ENCODE data around the gene PEX11G.

PEX11G gene

DNA sequence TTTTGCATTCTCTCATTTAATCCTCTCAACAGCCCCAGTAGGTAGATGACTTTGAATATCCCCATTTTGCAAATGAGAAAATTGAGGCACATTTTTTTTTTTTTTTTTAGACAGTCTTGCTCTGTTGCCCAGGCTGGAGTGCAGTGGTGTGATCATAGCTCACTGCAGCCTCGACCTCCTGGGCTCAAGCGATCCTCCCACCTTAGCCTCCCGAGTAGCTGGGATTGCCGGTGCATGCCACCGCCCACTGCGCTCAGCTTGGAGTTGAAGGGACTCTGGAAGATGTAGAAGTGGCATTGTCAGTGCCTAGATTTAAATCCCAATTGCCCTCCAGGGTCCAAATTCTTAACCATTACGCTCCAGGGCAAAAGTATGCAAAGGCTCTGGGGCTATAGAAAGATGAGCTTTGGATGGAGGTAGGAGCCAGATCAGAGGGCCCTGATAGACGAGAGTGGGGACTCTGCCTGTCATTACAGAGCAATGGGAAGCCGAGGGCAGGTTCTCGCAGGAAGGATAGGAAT, 32.8 kb upstream of the PEX11G start:
- no peak for DNase-seq (ENCODE audit: low spot score)

DNA sequence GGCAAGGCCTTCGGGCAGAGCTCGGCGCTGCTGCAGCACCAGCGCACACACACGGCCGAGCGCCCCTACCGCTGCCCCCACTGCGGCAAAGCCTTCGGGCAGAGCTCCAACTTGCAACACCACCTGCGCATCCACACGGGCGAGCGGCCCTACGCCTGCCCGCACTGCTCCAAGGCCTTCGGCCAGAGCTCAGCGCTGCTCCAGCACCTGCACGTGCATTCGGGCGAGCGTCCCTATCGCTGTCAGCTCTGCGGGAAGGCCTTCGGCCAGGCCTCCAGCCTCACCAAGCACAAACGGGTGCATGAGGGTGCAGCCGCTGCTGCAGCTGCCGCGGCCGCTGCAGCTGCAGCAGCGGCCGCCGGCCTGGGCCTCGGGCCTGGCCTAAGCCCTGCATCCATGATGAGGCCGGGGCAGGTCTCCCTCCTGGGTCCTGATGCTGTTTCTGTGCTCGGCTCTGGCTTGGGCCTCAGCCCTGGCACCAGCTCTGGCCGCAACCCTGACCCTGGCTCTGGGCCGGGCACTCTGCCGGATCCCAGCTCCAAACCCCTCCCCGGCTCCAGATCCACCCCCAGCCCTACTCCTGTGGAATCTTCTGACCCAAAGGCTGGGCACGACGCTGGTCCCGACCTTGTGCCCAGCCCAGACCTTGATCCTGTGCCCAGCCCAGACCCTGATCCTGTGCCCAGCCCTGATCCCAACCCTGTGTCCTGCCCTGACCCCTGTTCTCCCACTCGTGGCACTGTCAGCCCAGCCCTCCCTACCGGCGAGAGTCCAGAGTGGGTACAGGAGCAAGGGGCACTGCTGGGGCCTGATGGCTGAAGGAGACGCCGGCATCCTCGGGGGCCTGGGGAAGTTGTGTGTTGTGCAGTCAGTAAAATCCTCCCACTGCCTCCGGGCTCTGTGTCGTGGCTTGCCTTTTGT, 31.6 kb upstream of the PEX11G start:
- DNase-seq (ENCODE audit: low spot score), result no peak

DNA sequence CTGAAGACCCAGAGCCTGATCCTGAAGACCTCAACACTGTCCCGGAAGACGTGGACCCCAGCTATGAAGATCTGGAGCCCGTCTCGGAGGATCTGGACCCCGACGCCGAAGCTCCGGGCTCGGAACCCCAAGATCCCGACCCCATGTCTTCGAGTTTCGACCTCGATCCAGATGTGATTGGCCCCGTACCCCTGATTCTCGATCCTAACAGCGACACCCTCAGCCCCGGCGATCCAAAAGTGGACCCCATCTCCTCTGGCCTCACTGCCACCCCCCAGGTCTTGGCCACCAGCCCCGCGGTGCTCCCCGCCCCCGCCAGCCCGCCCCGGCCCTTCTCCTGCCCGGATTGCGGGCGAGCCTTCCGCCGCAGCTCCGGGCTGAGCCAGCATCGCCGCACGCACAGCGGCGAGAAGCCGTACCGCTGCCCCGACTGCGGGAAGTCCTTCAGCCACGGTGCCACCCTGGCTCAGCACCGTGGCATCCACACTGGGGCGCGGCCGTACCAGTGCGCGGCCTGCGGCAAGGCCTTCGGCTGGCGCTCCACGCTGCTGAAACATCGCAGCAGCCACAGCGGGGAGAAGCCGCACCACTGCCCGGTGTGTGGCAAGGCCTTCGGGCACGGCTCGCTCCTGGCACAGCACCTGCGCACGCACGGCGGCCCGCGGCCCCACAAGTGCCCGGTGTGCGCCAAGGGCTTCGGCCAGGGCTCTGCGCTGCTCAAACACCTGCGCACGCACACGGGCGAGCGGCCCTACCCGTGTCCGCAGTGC, 30.7 kb upstream of the PEX11G start:
- no peak for DNase-seq (ENCODE audit: low spot score)

DNA sequence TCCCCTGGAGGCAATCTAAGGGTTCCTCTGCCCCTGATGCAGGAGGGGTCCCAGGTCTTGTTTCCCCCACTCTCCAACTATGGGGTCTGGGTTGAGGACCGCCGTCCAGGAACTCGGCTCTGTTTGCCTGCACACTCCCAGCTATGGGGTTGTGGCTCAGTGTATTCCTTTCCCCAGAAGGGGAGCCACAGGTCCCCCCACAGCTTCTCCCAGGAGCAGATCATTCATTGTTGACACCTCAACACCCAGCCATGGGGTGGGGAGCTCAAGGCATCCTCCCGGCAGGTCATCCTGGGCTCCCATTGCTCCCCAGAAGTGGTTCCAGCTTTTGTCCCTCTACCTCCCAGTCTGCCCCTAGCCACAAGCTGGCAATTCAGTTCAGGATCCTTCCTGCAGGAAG, 28.0 kb upstream of the PEX11G start:
- no peak for DNase-seq (ENCODE audit: low spot score)

DNA sequence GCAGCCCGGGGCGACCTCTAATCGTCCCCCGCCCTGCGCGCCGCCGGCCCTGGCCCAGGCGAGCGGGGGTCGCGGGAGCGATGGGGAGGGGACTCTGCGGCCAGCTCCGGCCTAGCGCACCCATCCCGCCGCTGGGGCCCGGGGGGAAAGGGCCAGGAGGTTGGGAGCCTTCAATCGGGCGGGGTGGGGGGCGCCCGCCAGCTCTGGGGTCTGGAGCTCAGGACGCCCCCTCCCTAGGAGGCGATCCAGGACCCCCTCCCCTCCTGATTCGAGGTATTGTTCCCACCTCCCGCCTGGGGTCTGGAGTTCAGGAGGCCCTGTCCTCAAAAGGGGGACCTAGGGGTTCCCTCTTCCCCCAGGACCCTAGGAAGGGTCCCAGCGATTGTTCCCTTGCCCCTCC, 27.5 kb upstream of the PEX11G start:
- DNase-seq (ENCODE audit: low spot score), result peak; percentile 43

DNA sequence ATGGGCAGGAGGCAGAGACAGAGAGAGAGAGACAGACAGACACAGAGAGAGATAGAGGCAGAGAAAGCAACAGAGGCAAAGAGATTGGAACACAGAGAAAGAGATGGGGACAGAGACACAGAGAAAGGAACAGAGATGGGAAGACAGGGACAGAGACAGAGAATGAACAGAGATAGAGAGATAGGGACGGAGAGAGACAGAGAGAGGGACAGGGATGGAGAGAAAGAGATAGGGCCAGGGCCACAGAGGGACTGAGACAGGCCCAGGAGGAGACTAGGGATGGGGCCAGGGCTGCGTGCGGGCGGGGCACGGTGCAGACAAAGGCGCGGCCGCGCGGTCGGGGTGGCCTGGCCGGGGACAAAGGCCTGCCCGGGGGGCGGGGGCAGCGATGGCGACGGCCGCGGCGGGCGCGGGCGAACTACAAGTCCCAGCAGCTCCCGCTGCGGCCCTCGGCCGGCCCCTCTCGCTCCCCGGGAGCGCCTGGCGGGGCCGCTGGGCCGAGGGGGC, 26.9 kb upstream of the PEX11G start, which contains the start of gene ZNF358:
TSS of gene ZNF358 (plus strand) at position 459 of the 507 bp plus-strand sequence. CDS start 3,140 bp downstream, outside the sequence.
- peak; percentile 95 for DNase-seq (ENCODE audit: low spot score)

DNA sequence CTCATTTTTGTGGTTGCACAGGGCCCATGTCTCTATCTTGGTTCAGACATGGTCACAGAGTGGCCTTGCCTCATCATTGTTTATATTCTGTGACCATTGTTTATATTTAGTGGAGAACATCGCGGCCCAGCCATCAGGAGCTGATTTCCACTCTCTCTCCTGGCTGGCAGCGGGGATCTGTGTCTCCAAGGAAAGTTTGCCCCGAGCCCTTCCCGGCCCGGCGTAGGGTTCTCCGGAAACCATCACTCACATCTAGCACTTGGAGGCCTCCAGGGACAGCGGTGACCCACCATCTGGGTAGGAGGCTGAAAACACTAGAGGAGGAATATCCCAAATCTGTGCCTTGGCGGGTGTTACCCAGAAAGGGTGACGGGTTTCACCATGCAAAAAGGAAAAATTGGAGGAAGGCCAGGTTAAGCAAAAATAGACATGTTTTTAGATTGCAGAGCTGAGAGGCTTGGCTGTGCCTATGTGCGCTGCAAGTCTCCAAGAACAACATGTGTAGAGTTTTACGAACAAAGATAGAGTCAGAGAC, 26.3 kb upstream of the PEX11G start:
- DNase-seq (ENCODE audit: low spot score), result no peak

DNA sequence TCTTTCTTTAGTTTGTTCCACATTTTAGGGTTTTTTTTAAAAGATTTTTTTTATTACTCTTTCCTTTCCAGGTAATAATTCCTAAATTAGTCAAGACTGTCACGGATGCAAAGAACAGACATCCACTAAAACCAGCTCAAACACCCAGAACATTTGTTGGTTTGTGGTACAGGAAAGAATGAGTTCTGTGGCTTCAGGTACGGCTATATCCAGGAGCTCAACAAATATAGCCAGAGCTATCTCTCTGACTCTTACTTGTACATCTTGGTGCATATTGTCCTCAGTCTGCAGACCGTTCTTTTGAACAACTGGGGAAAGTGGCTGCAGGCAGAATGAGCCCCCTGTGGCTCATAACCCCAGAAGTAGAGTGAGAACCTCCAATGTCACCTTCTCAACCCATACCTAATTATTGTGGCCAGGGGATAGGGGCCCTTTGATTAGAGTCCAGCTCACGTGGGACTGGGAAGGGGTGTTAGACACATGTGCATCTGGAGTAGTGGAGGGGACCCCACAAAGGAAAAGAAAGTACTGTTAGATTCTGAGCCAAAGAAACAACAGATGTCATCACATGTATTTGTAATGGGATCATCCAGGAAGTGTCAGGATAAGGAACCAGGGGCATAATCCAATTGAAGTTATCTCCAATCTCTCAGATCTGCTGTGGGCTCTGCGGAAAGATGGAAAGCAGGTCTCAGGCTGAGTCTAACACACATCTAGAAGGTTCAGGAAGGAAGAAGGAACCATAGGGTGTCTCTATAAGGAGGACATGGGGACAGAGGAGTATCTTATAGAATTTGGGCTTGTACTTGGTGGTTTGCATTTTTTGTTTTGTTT, 25.2 kb upstream of the PEX11G start:
- no peak for DNase-seq (ENCODE audit: low spot score)

DNA sequence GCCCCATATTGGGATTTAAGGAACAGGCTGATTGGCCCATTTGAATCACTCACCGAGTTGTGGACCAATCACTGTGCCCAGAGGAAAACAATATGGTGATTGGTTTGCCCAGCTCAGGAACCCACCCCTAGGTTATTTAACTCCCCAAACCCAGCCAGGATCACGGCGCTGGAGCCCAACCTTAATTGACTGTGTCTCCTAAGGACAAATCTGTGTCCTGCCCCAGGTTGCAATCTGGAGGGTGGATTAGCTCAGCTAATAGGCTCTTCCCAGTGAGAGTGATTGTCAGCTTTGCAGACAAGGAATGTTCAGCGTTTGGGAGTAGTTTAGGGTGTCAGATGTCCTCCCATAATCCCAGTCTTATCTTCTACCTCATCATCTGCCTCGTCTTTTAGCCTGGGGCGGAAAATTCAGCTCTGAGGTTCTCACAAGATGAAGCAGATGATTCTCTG, 23.6 kb upstream of the PEX11G start:
- DNase-seq (ENCODE audit: low spot score), result no peak

DNA sequence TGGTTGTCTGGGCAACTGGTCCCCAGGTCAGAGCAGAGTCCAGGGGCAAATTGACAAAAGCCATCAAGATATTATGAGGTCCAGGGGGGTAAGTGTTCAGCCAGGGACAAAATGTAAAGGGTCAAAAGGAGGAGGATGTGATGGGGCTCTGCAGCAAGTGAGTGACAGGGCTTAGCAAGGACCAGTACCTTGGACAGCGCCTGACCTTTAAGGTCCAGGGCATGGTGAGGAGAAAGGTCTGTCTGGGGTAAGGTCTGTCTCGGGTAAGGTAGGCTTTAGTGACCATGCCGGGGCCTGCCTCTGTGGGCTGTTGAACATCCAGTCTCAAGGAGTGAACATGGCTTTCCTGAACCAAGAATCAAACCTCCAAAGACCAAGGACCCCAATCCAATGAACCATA, 20.8 kb upstream of the PEX11G start:
- DNase-seq (ENCODE audit: low spot score), result no peak

DNA sequence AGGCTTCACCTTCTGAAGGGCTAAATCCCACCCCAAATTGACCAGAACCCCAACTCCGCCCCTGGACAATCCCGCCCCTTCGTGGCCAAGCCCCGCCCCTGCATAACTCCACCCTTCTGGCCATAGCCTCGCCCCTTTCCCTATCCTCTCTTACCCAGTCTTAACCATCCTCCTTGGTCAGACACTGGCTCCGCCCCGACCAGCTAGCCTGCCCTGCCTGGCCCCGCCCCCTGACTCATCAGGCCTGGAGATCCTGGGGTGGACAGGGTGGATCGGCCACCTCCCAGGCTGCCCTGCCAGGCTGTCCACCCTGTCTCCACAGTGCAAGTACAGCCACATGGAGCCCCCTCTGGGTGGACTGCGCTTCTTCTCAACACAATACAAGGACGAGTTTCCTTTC, 19.0 kb upstream of the PEX11G start:
- DNase-seq (ENCODE audit: low spot score), result peak; percentile 92

DNA sequence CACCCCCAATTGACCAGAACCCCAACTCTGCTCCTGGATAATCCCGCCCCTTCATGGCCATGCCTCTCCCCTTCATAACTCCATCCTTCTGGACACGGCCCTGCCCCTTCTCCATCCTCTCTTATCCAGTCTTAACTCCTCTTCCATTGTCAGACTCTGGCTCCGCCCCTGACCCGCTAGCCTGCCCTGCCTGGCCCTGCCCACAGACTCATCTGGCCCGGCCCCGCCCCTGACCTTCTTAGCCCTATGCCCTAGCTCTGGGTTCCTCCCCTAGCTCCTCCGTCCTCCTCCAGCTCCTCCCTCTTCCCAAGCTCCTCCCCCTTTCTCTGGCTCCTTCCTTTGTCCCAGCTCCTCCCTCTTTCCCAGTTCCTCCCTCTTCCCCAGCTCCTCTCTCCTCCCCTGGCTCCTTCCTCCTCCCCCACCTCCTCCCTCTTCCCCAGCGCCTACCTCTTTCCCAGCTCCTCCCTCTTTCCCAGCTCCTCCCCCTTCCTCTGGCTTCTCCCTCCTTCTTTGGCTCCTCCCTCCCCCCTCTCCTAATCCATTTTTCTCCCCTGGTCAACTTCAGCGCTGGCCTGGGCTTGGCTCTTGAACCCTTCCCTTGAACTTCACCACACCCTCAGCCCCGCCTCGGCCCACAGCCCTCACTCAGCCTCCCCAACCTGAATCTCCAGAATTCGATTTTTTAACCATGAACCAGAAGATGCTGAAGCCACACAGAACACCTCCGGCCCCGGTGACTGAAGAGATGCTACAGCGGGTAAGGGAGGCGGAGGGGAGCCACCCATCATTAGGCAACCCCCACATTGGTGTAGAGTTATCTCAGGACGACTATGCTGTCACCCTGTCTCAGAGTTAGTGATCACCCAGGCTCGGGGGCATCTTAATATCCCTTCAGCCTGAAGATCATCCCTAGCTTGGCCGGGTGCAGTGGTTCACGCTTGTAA, 17.8 kb upstream of the PEX11G start:
- DNase-seq (ENCODE audit: low spot score), result peak; percentile 72

DNA sequence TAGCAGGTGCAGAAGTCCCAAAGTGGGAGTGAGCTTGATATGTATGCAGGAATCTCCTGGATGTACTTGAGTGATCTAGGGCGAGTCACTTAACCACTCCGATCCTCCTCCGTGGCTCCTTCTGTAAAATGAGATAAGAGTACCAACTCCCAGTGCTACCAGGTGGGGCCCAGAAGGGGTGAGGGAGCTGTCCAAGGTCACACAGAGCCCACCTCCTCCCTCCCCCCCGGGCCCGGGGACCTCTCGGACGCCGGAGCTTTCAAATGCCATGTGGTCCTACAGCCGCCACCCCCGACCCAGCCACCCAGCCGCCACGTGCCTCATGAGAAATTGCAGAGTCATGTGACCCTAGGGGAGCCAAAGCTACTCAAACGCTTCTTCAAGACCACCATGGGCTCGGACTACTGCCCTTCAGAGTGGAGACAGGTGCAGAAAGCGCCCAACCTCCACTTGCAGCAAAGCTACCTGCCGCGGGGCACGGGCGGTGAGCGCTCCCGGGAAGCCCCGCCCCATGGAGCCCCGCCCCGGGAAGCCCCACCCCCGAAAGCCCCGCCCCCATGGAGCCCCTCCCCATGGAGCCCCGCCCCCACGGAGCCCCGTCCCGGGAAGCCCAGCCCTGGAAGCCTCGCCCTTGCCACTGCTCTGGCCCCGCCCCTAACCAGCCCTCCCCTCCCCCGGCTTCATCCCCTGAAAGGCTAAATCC, 17.0 kb upstream of the PEX11G start:
- peak; percentile 76 for DNase-seq (ENCODE audit: low spot score)

DNA sequence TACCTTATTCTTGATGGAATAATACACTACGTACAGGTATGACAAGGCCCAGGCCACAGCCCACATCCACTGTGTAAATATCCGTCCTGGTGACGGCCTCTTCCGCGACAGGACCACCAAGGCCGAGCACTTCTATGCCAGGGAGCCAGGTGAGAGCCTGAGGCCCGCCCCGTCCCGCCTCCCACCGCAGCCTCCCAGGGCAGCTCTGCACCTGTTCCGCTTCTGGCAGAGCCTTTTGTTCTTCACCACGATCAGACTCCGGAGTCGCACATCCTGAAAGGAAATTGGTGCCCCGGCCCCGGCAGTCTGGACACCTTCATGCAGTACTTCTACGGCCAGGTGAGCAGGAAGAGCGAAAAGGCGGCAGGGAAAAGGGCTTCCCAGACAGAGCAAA, 16.4 kb upstream of the PEX11G start:
- DNase-seq (ENCODE audit: low spot score), result no peak

DNA sequence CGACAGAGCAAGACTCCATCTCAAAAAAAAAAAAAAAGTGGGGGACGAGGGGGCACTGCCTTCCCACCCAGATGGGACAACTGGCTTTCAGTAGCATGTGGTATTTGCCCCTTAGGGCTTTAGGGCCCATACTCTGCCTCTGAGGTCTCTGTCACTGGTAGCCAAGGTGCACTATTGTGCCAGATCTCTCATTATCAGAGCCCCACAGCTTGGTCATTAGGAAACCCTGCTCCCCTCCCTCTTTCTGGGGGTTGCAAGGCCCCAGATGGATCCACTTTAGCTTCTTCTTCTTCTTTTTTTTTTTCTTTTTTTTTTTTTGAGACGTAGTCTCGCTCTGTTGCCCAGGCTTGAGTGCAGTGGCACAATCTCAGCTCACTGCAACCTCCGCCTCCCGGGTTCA, 15.8 kb upstream of the PEX11G start:
- no peak for DNase-seq (ENCODE audit: low spot score)

DNA sequence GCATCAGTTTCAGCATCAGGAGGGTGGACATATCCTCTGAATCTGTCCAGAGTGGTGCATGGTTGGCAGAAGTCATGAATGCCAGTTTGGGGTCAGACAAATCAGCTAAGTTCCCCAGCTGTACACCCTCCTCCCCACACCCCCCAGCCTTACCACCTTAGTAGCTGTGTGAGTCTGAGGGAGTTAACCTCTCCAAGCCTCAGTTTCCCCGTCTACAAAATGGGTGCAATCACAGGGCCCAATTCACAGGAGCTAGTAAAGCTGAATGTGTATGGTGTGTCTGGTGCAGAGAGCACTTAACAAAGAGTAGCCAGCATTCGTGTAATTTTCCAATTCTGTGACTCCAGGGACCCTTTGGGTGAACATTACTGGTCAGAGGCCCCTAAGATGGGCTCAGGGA, 13.7 kb upstream of the PEX11G start:
- no peak for DNase-seq (ENCODE audit: low spot score)

DNA sequence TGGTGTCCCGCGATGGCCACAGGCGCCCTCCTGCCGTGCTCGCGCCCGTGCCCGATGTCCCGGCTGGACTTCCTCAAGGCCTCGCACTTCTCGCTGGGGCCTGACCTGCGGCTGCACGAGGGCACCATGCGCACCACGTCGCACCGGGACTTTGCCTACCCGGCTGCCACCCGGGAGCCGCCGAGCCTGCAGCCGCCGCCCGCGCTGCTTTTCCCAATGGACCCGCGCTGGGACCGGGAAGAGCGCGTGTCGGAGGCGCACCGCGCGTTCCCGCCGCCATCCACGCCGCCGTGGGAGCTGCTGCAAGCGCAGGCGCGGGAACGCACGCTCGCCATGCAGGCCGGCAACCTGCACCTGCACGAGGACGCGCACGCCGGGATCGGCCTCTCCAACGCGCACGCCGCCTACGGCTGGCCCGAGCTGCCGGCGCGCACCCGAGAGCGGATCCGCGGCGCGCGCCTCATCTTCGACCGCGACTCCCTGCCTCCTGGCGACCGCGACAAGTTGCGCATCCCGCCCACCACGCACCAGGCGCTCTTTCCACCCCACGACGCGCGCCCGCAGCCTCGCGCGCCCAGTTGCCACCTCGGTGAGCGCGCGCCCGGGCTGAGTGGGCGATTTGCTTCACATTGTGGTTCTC, 12.1 kb upstream of the PEX11G start:
- peak; percentile 61 for DNase-seq (ENCODE audit: low spot score)

DNA sequence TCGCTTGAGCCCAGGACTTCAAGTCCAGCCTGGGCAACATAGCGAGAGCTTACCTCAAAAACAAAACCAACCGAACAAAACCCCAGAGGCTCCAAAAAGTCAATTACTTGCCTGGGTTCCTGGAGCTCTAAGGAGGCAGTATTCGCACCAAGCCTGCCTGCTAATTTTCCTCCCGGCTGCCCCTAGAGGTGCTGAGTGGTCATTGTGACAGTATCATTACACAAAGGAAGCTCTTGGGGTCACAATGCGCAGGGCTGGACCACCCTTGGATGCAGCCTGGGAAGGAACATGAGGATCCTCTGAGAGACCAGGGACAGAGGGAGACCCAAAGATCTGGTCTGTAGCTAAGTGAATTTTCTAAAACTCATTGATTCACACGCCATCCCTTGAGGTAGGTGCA, 8.5 kb upstream of the PEX11G start:
- DNase-seq (ENCODE audit: low spot score), result peak; percentile 50

Data from AG20443 (cell line).